GM23338 (cell line): ENCODE measurements around the gene DNAJC15. TPM values are rescaled to one million over a fixed set of nuclear protein-coding genes. Genes with fewer than 3 reads are reported as not detected.
A peak's percentile ranks its signal among the peaks of the same experiment; 100 is the strongest.

Experiments
- ATAC-seq: fragments of 200-7000 bp; cut with Tn5 transposase; 3 replicates; pipeline ENCODE4 v1.9.1; 2020
- DNase-seq: peaks from one replicate; pipeline ENCODE4 v3.0.0-alpha.2; 2015; ENCODE audit warnings: low spot score
- H2AFZ ChIP-seq: fragments of 200-600 bp; sonication (generic); 2 replicates; pipeline ENCODE4 v1.8.0; 2016; ENCODE audit warnings: antibody characterized with exemption, mild to moderate bottlenecking, moderate library complexity
- H3F3A ChIP-seq: fragments of 200-600 bp; sonication (generic); replicated peaks from 2 replicates; pipeline ENCODE4 v1.8.0; 2017; ENCODE audit warnings: antibody characterized with exemption, mixed run types, low read depth
- H3K27ac ChIP-seq: fragments of 200-600 bp; sonication (generic); 2 replicates; pipeline ENCODE4 v1.6.1; 2016; ENCODE audit warnings: low read depth
- H3K27me3 ChIP-seq: fragments of 200-600 bp; sonication (generic); 2 replicates; pipeline ENCODE4 v1.8.0; 2016; ENCODE audit warnings: mild to moderate bottlenecking, mixed run types, moderate library complexity; ENCODE audit not compliant: insufficient read depth
- H3K36me3 ChIP-seq: fragments of 200-600 bp; sonication (generic); 2 replicates; pipeline ENCODE4 v1.8.0; 2016; ENCODE audit warnings: mild to moderate bottlenecking; ENCODE audit not compliant: insufficient read depth
- H3K4me1 ChIP-seq: fragments of 200-600 bp; sonication (generic); 2 replicates; pipeline ENCODE4 v1.8.0; 2016; ENCODE audit warnings: mild to moderate bottlenecking, moderate library complexity; ENCODE audit not compliant: insufficient read depth
- H3K4me2 ChIP-seq: fragments of 200-600 bp; sonication (generic); 2 replicates; pipeline ENCODE4 v1.7.1; 2017; ENCODE audit warnings: mixed run types
- H3K4me3 ChIP-seq: fragments of 200-600 bp; sonication (generic); 2 replicates; pipeline ENCODE4 v1.6.1; 2016; ENCODE audit warnings: mixed run types
- H3K79me2 ChIP-seq: fragments of 200-600 bp; sonication (generic); replicated peaks from 2 replicates; pipeline ENCODE4 v1.8.0; 2017; ENCODE audit warnings: mild to moderate bottlenecking; ENCODE audit not compliant: insufficient read depth
- H3K9me2 ChIP-seq: fragments of 200-600 bp; sonication (generic); 2 replicates; pipeline ENCODE4 v1.8.0; 2017; ENCODE audit not compliant: insufficient read depth
- H4K20me1 ChIP-seq: fragments of 200-600 bp; sonication (generic); replicated peaks from 2 replicates; pipeline ENCODE4 v1.8.0; 2017; ENCODE audit warnings: mild to moderate bottlenecking; ENCODE audit not compliant: insufficient read depth
- H3K27ac Mint-ChIP-seq: 2 replicates; pipeline ENCODE4 v1.8.0; 2020; ENCODE audit warnings: inconsistent platforms, mild to moderate bottlenecking, moderate library complexity, mixed read lengths
- H3K27me3 Mint-ChIP-seq: 3 replicates; pipeline ENCODE4 v1.8.0; 2022; ENCODE audit warnings: low read depth, mild to moderate bottlenecking, moderate library complexity, mixed read lengths, inconsistent platforms; ENCODE audit not compliant: insufficient read depth, poor library complexity
- H3K36me3 Mint-ChIP-seq: 3 replicates; pipeline ENCODE4 v1.8.0; 2021; ENCODE audit warnings: low read depth, mild to moderate bottlenecking, inconsistent platforms, moderate library complexity, mixed read lengths
- H3K4me1 Mint-ChIP-seq: 3 replicates; pipeline ENCODE4 v1.8.0; 2020; ENCODE audit warnings: mild to moderate bottlenecking, inconsistent platforms, mixed read lengths
- H3K4me3 Mint-ChIP-seq: 3 replicates; pipeline ENCODE4 v1.8.0; 2021; ENCODE audit warnings: moderate library complexity, mild to moderate bottlenecking, inconsistent platforms, mixed read lengths
- H3K9me3 Mint-ChIP-seq: 3 replicates; pipeline ENCODE4 v1.8.0; 2020; ENCODE audit warnings: moderate library complexity, mild to moderate bottlenecking, inconsistent platforms, mixed read lengths
- CREB1 ChIP-seq: fragments of 250-450 bp; sonication (Bioruptor Pico); IDR thresholded peaks from 2 replicates; pipeline ENCODE4 v1.5.0; 2020; ENCODE audit warnings: low read depth, mild to moderate bottlenecking, moderate library complexity
- EZH2phosphoT487 ChIP-seq: fragments of 200-600 bp; sonication (generic); IDR thresholded peaks from one replicate; pipeline ENCODE4 v1.8.1; 2018; ENCODE audit warnings: antibody characterized with exemption; ENCODE audit not compliant: unreplicated experiment
- JUNB ChIP-seq: IDR thresholded peaks from one replicate; pipeline ENCODE4 v1.6.1; 2016; ENCODE audit warnings: antibody characterized with exemption; ENCODE audit not compliant: unreplicated experiment
- ZNF114 ChIP-seq: fragments of 250-450 bp; sonication (Bioruptor Pico); IDR thresholded peaks from 2 replicates; pipeline ENCODE4 v1.5.0; 2020; ENCODE audit warnings: mild to moderate bottlenecking, moderate library complexity
- polyA plus RNA-seq: library from polyadenylated mRNA; unstranded; fragments of >200 nt; fragmentation: Nextera tagmentation; extraction: Ambion mirVana; gene quantifications from 2 replicates; pipeline ENCODE4 v1.2.1, GENCODE V29; 2016
- total RNA-seq: library from RNA; depleted of rRNA; stranded (reverse); fragments of >200 nt; shearing (Covaris generic); gene quantifications from 2 replicates; pipeline ENCODE4 v1.2.3, GENCODE V29; 2014
- TF ChIP-seq, protein P1 (sequence below): IDR thresholded peaks from one replicate; pipeline ENCODE4 v1.6.1; 2018; ENCODE audit warnings: antibody characterized with exemption; ENCODE audit not compliant: unreplicated experiment
- TF ChIP-seq, protein P2 (sequence below): fragments of 250-450 bp; sonication (Bioruptor Pico); IDR thresholded peaks from 2 replicates; pipeline ENCODE4 v1.5.0; 2020; ENCODE audit warnings: mild to moderate bottlenecking, moderate library complexity
- TF ChIP-seq, protein P3 (sequence below), 2 experiments: fragments of 200-600 bp in 1 of 2; sonication (generic) in 1 of 2; conservative IDR thresholded peaks; 2 replicates each; pipeline versions ENCODE4 v1.5.1 to v1.6.1; 2016 to 2017; ENCODE audit warnings: antibody characterized with exemption in 2 of 2, low read depth in 2 of 2, mild to moderate bottlenecking in 2 of 2, moderate library complexity in 1 of 2
- TF ChIP-seq, protein P4 (sequence below): IDR thresholded peaks from 2 replicates; pipeline ENCODE4 v1.6.1; 2016; ENCODE audit warnings: antibody characterized with exemption

DNAJC15 gene
- total and polyA plus RNA-seq, 2 experiments from 2014 or later: 11.4 to 80.4 TPM

DNA sequence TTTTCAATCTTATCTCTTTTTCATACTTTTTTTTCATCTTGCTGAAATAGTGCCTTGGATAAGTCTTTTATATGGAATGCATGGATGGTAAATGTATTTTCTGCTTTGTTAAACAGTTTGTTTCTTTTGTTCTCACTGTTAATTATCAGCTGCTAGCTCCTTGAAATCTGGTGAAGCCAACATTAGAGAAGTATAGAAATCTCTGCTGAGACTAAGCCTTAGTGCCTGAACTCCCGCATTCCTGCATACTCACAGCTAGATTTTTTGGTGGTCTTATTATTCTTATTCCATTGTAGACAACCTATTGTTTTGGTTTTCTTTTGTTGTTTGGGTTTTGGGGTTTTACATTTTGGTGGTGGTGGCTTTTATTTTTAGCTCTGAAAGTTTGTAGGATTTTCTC is 48.4 kb downstream of the DNAJC15 start (continued):
- TF ChIP-seq, protein P1, sequence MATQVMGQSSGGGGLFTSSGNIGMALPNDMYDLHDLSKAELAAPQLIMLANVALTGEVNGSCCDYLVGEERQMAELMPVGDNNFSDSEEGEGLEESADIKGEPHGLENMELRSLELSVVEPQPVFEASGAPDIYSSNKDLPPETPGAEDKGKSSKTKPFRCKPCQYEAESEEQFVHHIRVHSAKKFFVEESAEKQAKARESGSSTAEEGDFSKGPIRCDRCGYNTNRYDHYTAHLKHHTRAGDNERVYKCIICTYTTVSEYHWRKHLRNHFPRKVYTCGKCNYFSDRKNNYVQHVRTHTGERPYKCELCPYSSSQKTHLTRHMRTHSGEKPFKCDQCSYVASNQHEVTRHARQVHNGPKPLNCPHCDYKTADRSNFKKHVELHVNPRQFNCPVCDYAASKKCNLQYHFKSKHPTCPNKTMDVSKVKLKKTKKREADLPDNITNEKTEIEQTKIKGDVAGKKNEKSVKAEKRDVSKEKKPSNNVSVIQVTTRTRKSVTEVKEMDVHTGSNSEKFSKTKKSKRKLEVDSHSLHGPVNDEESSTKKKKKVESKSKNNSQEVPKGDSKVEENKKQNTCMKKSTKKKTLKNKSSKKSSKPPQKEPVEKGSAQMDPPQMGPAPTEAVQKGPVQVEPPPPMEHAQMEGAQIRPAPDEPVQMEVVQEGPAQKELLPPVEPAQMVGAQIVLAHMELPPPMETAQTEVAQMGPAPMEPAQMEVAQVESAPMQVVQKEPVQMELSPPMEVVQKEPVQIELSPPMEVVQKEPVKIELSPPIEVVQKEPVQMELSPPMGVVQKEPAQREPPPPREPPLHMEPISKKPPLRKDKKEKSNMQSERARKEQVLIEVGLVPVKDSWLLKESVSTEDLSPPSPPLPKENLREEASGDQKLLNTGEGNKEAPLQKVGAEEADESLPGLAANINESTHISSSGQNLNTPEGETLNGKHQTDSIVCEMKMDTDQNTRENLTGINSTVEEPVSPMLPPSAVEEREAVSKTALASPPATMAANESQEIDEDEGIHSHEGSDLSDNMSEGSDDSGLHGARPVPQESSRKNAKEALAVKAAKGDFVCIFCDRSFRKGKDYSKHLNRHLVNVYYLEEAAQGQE: no peak

DNA sequence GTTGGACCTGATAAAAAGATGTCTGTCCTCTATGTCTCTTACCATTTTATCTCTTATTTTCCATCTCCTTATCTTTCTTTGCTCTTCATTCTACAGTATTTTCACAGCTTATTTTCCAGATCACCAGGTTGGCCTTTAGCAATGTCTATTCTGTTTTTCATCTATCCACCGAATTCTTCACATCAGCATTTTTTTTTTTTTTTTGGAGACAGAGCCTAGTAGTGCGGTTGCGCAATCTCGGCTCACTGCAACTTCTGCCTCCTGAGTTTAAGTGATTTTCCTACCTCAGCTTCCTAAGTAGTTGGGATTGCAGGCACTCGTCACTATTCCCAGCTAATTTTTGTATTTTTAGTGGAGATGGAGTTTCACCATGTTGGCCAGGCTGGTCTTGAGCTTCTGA is 49.0 kb downstream of the DNAJC15 start:
- no peaks in the 10 kb centered on the region for H3K9me3 Mint-ChIP-seq
- H3K4me2 ChIP-seq: peak overlapping the region; percentile 22; the same call in 1 of the 2 replicates
- H3K4me1 Mint-ChIP-seq: peaks cover 33% of the 10 kb centered on the region
- no peak overlapping the region for H3K27ac Mint-ChIP-seq
- H3K27me3 ChIP-seq: no peaks in the 10 kb centered on the region
- peaks cover 9% of the 10 kb centered on the region for H3K27me3 Mint-ChIP-seq
- peak; percentile 23; the same call in 2 of the 3 replicates for ATAC-seq
- H2AFZ ChIP-seq: no peak overlapping the region
- H3K79me2 ChIP-seq: peaks cover 13% of the 10 kb centered on the region; the same call in 1 of the 2 replicates
- no peaks in the 10 kb centered on the region for H3K36me3 Mint-ChIP-seq
- 0 out of 3 replicates have a peak overlapping the region, but pooled peaks have one; percentile 9 for H3K4me3 Mint-ChIP-seq
- H3K9me2 ChIP-seq: peaks cover 4% of the 10 kb centered on the region; the same call in 1 of the 2 replicates
- no peaks in the 10 kb centered on the region for H3K36me3 ChIP-seq
- no peaks in the 10 kb centered on the region for H4K20me1 ChIP-seq
- no peaks in the 10 kb centered on the region for H3F3A ChIP-seq
- H3K27ac ChIP-seq: peak overlapping the region; percentile 40
- peak; percentile 32 for DNase-seq
- H3K4me3 ChIP-seq: no peak overlapping the region
- H3K4me1 ChIP-seq: peaks cover 27% of the 10 kb centered on the region
- no peak for TF ChIP-seq EZH2phosphoT487
- TF ChIP-seq, protein P2, sequence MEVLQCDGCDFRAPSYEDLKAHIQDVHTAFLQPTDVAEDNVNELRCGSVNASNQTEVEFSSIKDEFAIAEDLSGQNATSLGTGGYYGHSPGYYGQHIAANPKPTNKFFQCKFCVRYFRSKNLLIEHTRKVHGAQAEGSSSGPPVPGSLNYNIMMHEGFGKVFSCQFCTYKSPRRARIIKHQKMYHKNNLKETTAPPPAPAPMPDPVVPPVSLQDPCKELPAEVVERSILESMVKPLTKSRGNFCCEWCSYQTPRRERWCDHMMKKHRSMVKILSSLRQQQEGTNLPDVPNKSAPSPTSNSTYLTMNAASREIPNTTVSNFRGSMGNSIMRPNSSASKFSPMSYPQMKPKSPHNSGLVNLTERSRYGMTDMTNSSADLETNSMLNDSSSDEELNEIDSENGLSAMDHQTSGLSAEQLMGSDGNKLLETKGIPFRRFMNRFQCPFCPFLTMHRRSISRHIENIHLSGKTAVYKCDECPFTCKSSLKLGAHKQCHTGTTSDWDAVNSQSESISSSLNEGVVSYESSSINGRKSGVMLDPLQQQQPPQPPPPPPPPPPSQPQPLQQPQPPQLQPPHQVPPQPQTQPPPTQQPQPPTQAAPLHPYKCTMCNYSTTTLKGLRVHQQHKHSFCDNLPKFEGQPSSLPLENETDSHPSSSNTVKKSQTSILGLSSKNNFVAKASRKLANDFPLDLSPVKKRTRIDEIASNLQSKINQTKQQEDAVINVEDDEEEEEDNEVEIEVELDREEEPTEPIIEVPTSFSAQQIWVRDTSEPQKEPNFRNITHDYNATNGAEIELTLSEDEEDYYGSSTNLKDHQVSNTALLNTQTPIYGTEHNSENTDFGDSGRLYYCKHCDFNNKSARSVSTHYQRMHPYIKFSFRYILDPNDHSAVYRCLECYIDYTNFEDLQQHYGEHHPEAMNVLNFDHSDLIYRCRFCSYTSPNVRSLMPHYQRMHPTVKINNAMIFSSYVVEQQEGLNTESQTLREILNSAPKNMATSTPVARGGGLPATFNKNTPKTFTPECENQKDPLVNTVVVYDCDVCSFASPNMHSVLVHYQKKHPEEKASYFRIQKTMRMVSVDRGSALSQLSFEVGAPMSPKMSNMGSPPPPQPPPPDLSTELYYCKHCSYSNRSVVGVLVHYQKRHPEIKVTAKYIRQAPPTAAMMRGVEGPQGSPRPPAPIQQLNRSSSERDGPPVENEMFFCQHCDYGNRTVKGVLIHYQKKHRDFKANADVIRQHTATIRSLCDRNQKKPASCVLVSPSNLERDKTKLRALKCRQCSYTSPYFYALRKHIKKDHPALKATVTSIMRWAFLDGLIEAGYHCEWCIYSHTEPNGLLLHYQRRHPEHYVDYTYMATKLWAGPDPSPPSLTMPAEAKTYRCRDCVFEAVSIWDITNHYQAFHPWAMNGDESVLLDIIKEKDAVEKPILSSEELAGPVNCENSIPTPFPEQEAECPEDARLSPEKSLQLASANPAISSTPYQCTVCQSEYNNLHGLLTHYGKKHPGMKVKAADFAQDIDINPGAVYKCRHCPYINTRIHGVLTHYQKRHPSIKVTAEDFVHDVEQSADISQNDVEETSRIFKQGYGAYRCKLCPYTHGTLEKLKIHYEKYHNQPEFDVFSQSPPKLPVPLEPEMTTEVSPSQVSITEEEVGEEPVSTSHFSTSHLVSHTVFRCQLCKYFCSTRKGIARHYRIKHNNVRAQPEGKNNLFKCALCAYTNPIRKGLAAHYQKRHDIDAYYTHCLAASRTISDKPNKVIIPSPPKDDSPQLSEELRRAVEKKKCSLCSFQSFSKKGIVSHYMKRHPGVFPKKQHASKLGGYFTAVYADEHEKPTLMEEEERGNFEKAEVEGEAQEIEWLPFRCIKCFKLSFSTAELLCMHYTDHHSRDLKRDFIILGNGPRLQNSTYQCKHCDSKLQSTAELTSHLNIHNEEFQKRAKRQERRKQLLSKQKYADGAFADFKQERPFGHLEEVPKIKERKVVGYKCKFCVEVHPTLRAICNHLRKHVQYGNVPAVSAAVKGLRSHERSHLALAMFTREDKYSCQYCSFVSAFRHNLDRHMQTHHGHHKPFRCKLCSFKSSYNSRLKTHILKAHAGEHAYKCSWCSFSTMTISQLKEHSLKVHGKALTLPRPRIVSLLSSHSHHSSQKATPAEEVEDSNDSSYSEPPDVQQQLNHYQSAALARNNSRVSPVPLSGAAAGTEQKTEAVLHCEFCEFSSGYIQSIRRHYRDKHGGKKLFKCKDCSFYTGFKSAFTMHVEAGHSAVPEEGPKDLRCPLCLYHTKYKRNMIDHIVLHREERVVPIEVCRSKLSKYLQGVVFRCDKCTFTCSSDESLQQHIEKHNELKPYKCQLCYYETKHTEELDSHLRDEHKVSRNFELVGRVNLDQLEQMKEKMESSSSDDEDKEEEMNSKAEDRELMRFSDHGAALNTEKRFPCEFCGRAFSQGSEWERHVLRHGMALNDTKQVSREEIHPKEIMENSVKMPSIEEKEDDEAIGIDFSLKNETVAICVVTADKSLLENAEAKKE (CRISPR knock-in tag): no peak
- TF ChIP-seq, protein P3, sequence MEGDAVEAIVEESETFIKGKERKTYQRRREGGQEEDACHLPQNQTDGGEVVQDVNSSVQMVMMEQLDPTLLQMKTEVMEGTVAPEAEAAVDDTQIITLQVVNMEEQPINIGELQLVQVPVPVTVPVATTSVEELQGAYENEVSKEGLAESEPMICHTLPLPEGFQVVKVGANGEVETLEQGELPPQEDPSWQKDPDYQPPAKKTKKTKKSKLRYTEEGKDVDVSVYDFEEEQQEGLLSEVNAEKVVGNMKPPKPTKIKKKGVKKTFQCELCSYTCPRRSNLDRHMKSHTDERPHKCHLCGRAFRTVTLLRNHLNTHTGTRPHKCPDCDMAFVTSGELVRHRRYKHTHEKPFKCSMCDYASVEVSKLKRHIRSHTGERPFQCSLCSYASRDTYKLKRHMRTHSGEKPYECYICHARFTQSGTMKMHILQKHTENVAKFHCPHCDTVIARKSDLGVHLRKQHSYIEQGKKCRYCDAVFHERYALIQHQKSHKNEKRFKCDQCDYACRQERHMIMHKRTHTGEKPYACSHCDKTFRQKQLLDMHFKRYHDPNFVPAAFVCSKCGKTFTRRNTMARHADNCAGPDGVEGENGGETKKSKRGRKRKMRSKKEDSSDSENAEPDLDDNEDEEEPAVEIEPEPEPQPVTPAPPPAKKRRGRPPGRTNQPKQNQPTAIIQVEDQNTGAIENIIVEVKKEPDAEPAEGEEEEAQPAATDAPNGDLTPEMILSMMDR (conservative IDR thresholded peaks at IDR 0.05; ENCODE audit: low read depth in 2 of 2): no peak
- TF ChIP-seq, protein P1: no peak
- no peak for TF ChIP-seq ZNF114 (CRISPR knock-in tag)
- no peak for TF ChIP-seq JUNB
- TF ChIP-seq, protein P4, sequence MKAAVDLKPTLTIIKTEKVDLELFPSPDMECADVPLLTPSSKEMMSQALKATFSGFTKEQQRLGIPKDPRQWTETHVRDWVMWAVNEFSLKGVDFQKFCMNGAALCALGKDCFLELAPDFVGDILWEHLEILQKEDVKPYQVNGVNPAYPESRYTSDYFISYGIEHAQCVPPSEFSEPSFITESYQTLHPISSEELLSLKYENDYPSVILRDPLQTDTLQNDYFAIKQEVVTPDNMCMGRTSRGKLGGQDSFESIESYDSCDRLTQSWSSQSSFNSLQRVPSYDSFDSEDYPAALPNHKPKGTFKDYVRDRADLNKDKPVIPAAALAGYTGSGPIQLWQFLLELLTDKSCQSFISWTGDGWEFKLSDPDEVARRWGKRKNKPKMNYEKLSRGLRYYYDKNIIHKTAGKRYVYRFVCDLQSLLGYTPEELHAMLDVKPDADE: no peak
- TF ChIP-seq CREB1 (CRISPR knock-in tag): no peak
